Brain pericyte (primary cell): ENCODE results near the gene RPL31.

Source experiments
- DNase-seq: peaks from one replicate; pipeline ENCODE4 v3.0.0-alpha.2; 2012; ENCODE audit warnings: low read depth, low spot score

RPL31 gene

GRCh38 chr2:100993294-100993693 lies 8.8 kb upstream of the RPL31 start:
- no peak for DNase-seq

GRCh38 chr2:100995309-100996075 lies 6.6 kb upstream of the RPL31 start:
- DNase-seq = no peak

- no peak for DNase-seq
Observed at GRCh38 chr2:100997509-100998234, 4.4 kb upstream of the RPL31 start.

- no peak for DNase-seq
Observed at GRCh38 chr2:100998235-100998573, 3.9 kb upstream of the RPL31 start.

- no peak for DNase-seq
Observed at GRCh38 chr2:100999995-101000394, 2.1 kb upstream of the RPL31 start.

GRCh38 chr2:101002562-101003277 lies 631 bp downstream of the RPL31 start:
- DNase-seq = no peak

GRCh38 chr2:101003278-101003775 lies 1.2 kb downstream of the RPL31 start:
- no peak for DNase-seq

GRCh38 chr2:101004620-101005325 lies 2.7 kb downstream of the RPL31 start:
- DNase-seq = no peak

GRCh38 chr2:101006065-101006715 lies 4.1 kb downstream of the RPL31 start:
- no peak for DNase-seq

GRCh38 chr2:101007415-101008345 lies 5.6 kb downstream of the RPL31 start:
- DNase-seq = no peak

GRCh38 chr2:101011152-101011551 lies 9.1 kb downstream of the RPL31 start:
- no peak for DNase-seq

GRCh38 chr2:101012054-101012705 lies 10.1 kb downstream of the RPL31 start:
- DNase-seq = no peak

GRCh38 chr2:101012706-101013181 lies 10.7 kb downstream of the RPL31 start:
- peak; percentile 26 for DNase-seq

- DNase-seq = no peak
Observed at GRCh38 chr2:101014264-101014857, 12.3 kb downstream of the RPL31 start.

- DNase-seq = no peak
Observed at GRCh38 chr2:101017371-101017770, 15.3 kb downstream of the RPL31 start.

GRCh38 chr2:101018934-101019333 lies 16.8 kb downstream of the RPL31 start:
- DNase-seq = no peak

- DNase-seq = no peak
Observed at GRCh38 chr2:101022221-101022620, 20.1 kb downstream of the RPL31 start.

- no peak for DNase-seq
Observed at GRCh38 chr2:101023327-101024107, 21.4 kb downstream of the RPL31 start.
